KOPT-K1 (cell line): Measurements from ENCODE around the gene SMARCAL1.

Experiments used
- H3K27ac ChIP-seq: fragments of 200-600 bp; sonication (generic); 2 replicates; pipeline ENCODE4 v1.5.1; 2016; ENCODE audit warnings: antibody characterized with exemption, mild to moderate bottlenecking, low read depth, low read length; ENCODE audit not compliant: poor library complexity, severe bottlenecking
- H3K36me3 ChIP-seq: fragments of 200-600 bp; sonication (generic); 2 replicates; pipeline ENCODE4 v1.5.1; 2017; ENCODE audit warnings: antibody characterized with exemption, mild to moderate bottlenecking, low read length, moderate library complexity; ENCODE audit not compliant: insufficient read depth
- H3K9me3 ChIP-seq: fragments of 200-600 bp; sonication (generic); 2 replicates; pipeline ENCODE4 v1.5.1; 2017; ENCODE audit warnings: antibody characterized with exemption, low read length, mild to moderate bottlenecking; ENCODE audit not compliant: insufficient read depth, poor library complexity, severe bottlenecking

Gene SMARCAL1

GRCh38 chr2:216413882-216414281 is 1.6 kb downstream of the SMARCAL1 start:
- no peaks in the 10 kb centered on the region for H3K9me3 ChIP-seq
- H3K36me3 ChIP-seq: peaks cover 36% of the 10 kb centered on the region
- no peak overlapping the region for H3K27ac ChIP-seq

GRCh38 chr2:216414772-216415319 is 2.6 kb downstream of the SMARCAL1 start:
- no peak overlapping the region for H3K27ac ChIP-seq
- H3K9me3 ChIP-seq: no peaks in the 10 kb centered on the region
- peaks cover 41% of the 10 kb centered on the region for H3K36me3 ChIP-seq

GRCh38 chr2:216415541-216415940 is 3.3 kb downstream of the SMARCAL1 start:
- Histone ChIP-seq H3K36me3 (peaks cover 48% of the 10 kb centered on the region), H3K9me3 (no peaks in the 10 kb centered on the region), H3K27ac (no peak overlapping the region)

GRCh38 chr2:216416571-216417307 is 4.5 kb downstream of the SMARCAL1 start:
- Histone ChIP-seq H3K27ac (no peak overlapping the region), H3K36me3 (peaks cover 60% of the 10 kb centered on the region), H3K9me3 (no peaks in the 10 kb centered on the region)

- H3K36me3 ChIP-seq: peaks cover 82% of the 10 kb centered on the region
- H3K9me3 ChIP-seq: peaks cover under 1% of the 10 kb centered on the region
- H3K27ac ChIP-seq: no peak overlapping the region
Measured at GRCh38 chr2:216418981-216419380, 6.7 kb downstream of the SMARCAL1 start.

- peaks cover 16% of the 10 kb centered on the region for H3K9me3 ChIP-seq
- H3K36me3 ChIP-seq: peaks cover 88% of the 10 kb centered on the region
- H3K27ac ChIP-seq: no peak overlapping the region
Measured at GRCh38 chr2:216420367-216421101, 8.2 kb downstream of the SMARCAL1 start.

- Histone ChIP-seq H3K9me3 (peaks cover 21% of the 10 kb centered on the region), H3K36me3 (peaks cover 78% of the 10 kb centered on the region), H3K27ac (no peak overlapping the region)
Measured at GRCh38 chr2:216423071-216423470, 10.8 kb downstream of the SMARCAL1 start.

GRCh38 chr2:216424274-216424673 is 12.0 kb downstream of the SMARCAL1 start:
- H3K36me3 ChIP-seq: peaks cover 84% of the 10 kb centered on the region
- H3K9me3 ChIP-seq: peaks cover 21% of the 10 kb centered on the region
- H3K27ac ChIP-seq: no peak overlapping the region

GRCh38 chr2:216425008-216425787 is 12.9 kb downstream of the SMARCAL1 start:
- H3K9me3 ChIP-seq: peaks cover 21% of the 10 kb centered on the region
- H3K36me3 ChIP-seq: peaks cover 87% of the 10 kb centered on the region
- no peak overlapping the region for H3K27ac ChIP-seq

- Histone ChIP-seq H3K36me3 (peaks cover 87% of the 10 kb centered on the region), H3K27ac (no peak overlapping the region), H3K9me3 (peaks cover 21% of the 10 kb centered on the region)
Measured at GRCh38 chr2:216426166-216426777, 14.0 kb downstream of the SMARCAL1 start.

GRCh38 chr2:216426938-216427337 is 14.7 kb downstream of the SMARCAL1 start:
- Histone ChIP-seq H3K27ac (no peak overlapping the region), H3K36me3 (peaks cover 87% of the 10 kb centered on the region), H3K9me3 (peaks cover 21% of the 10 kb centered on the region)

- peaks cover 21% of the 10 kb centered on the region for H3K9me3 ChIP-seq
Measured at GRCh38 chr2:216428618-216429350, 16.5 kb downstream of the SMARCAL1 start.

GRCh38 chr2:216429428-216429827 is 17.1 kb downstream of the SMARCAL1 start:
- peaks cover 84% of the 10 kb centered on the region for H3K36me3 ChIP-seq
- H3K27ac ChIP-seq: no peak overlapping the region
- peaks cover 16% of the 10 kb centered on the region for H3K9me3 ChIP-seq

More at GRCh38 chr2:216428618-216429350, 16.5 kb downstream of the SMARCAL1 start:
- Histone ChIP-seq H3K27ac (no peak overlapping the region), H3K36me3 (peaks cover 84% of the 10 kb centered on the region)
